ENCODE measurements around the gene KDM5C. TPM values are rescaled to one million over a fixed set of nuclear protein-coding genes. Genes with fewer than 3 reads are reported as not detected.

The KDM5C gene
- total and polyA plus RNA-seq, 2 experiments from 2014 or later, result 83.0 to 185 TPM

GRCh38 chrX:53247928-53248327 lies 22.9 kb upstream of the KDM5C start:
- Histone ChIP-seq H3K4me1 (ENCODE audit: low read depth) (no peaks in the 10 kb centered on the region), H3K9me3 (ENCODE audit: low read depth) (no peaks in the 10 kb centered on the region), H3K36me3 (no peaks in the 10 kb centered on the region), H3K27me3 (no peaks in the 10 kb centered on the region), H3K4me3 (no peak overlapping the region), H3K27ac (no peak overlapping the region)
- TF ChIP-seq, protein P1, sequence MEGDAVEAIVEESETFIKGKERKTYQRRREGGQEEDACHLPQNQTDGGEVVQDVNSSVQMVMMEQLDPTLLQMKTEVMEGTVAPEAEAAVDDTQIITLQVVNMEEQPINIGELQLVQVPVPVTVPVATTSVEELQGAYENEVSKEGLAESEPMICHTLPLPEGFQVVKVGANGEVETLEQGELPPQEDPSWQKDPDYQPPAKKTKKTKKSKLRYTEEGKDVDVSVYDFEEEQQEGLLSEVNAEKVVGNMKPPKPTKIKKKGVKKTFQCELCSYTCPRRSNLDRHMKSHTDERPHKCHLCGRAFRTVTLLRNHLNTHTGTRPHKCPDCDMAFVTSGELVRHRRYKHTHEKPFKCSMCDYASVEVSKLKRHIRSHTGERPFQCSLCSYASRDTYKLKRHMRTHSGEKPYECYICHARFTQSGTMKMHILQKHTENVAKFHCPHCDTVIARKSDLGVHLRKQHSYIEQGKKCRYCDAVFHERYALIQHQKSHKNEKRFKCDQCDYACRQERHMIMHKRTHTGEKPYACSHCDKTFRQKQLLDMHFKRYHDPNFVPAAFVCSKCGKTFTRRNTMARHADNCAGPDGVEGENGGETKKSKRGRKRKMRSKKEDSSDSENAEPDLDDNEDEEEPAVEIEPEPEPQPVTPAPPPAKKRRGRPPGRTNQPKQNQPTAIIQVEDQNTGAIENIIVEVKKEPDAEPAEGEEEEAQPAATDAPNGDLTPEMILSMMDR (IDR thresholded peaks at IDR 0.05; ENCODE audit: low read depth, low read length), result no peak
- no peak for DNase-seq (ENCODE audit: low read depth in 1 of 2, low spot score in 1 of 2)

GRCh38 chrX:53246231-53246630 lies 21.2 kb upstream of the KDM5C start:
- Histone ChIP-seq H3K9me3 (ENCODE audit: low read depth) (no peaks in the 10 kb centered on the region), H3K27ac (no peak overlapping the region), H3K4me1 (ENCODE audit: low read depth) (no peaks in the 10 kb centered on the region), H3K27me3 (no peaks in the 10 kb centered on the region), H3K4me3 (no peak overlapping the region), H3K36me3 (no peaks in the 10 kb centered on the region)
- TF ChIP-seq, protein P1 (IDR thresholded peaks at IDR 0.05; ENCODE audit: low read depth, low read length), result no peak
- no peak for DNase-seq (ENCODE audit: low read depth in 1 of 2, low spot score in 1 of 2)

DNA sequence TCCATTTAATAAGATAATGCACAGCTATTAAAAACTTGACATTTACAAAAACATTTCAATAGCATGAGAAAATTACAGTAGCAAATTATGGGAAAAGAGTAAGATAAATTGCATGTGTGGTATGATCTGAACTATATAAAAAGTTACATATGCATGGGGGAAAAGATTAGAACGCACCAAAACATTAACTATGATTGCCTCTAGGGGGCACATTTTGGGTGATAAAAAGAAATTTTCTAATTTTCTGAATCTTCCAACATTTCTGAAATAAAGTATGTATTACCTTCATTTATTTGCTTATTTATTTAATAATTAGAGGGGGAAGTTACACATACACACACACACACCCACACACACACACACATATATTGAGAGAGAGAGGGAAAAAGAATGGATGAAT lies 19.6 kb upstream of the KDM5C start:
- Histone ChIP-seq H3K4me1 (ENCODE audit: low read depth) (no peaks in the 10 kb centered on the region), H3K4me3 (no peak overlapping the region), H3K27ac (no peak overlapping the region), H3K27me3 (no peaks in the 10 kb centered on the region), H3K9me3 (ENCODE audit: low read depth) (no peaks in the 10 kb centered on the region), H3K36me3 (no peaks in the 10 kb centered on the region)
- DNase-seq (ENCODE audit: low read depth in 1 of 2, low spot score in 1 of 2), result no peak
- TF ChIP-seq, protein P1 (IDR thresholded peaks at IDR 0.05; ENCODE audit: low read depth, low read length), result peak; percentile 38

- TF ChIP-seq, protein P1 (IDR thresholded peaks at IDR 0.05; ENCODE audit: low read depth, low read length), result no peak
- Histone ChIP-seq H3K4me3 (no peak overlapping the region), H3K27ac (no peak overlapping the region), H3K9me3 (ENCODE audit: low read depth) (no peaks in the 10 kb centered on the region), H3K4me1 (ENCODE audit: low read depth) (no peaks in the 10 kb centered on the region), H3K27me3 (no peaks in the 10 kb centered on the region), H3K36me3 (no peaks in the 10 kb centered on the region)
- no peak for DNase-seq (ENCODE audit: low read depth in 1 of 2, low spot score in 1 of 2)
These were observed 17.3 kb upstream of the KDM5C start for GRCh38 chrX:53242310-53242709.

DNA sequence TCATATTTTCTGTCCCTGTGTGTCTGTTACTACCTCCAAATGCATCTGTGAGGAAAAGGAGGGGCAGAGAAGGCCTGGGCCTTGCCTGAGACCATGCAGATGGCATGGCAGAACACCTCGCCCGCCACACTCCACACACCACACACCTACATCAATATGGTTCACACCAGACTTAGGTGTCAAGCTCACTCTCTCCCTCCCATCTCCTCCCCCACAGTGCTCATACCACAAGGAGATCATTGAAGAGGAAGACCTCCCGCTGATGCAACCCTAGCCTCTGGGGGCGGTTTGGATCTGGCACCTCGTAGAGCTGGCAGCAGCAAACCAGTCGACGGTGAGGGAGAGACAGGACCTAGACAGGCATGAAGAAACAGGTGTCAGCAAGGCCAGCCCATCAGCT lies 16.6 kb upstream of the KDM5C start:
- no peaks in the 10 kb centered on the region for H3K4me1 ChIP-seq (ENCODE audit: low read depth)
- TF ChIP-seq, protein P1 (IDR thresholded peaks at IDR 0.05; ENCODE audit: low read depth, low read length), result no peak
- no peaks in the 10 kb centered on the region for H3K9me3 ChIP-seq (ENCODE audit: low read depth)
- H3K4me3 ChIP-seq, result no peak overlapping the region
- no peak overlapping the region for H3K27ac ChIP-seq
- no peaks in the 10 kb centered on the region for H3K36me3 ChIP-seq
- no peaks in the 10 kb centered on the region for H3K27me3 ChIP-seq
- no peak for DNase-seq (ENCODE audit: low read depth in 1 of 2, low spot score in 1 of 2)

DNA sequence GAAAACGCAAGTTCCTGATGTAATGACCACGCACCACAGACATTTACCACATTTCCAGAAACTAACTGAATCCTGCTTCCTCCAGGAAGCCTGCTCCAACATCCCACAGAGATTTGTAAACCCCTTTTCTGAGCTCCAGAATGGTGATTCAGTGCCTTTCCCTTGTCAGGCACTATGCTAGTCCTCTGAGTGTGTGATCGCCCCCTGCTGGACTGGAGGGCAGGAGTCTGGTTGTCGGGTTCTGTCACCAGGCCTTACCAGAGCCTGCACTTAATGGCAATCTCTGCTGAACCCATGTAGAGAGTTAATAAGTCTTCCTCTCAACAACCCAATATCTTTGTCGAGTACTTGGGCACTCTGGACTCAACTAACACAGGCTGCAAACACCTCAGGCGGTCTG lies 14.5 kb upstream of the KDM5C start:
- H3K4me3 ChIP-seq, result no peak overlapping the region
- no peaks in the 10 kb centered on the region for H3K27me3 ChIP-seq
- no peaks in the 10 kb centered on the region for H3K4me1 ChIP-seq (ENCODE audit: low read depth)
- no peaks in the 10 kb centered on the region for H3K9me3 ChIP-seq (ENCODE audit: low read depth)
- H3K36me3 ChIP-seq, result no peaks in the 10 kb centered on the region
- TF ChIP-seq, protein P1 (IDR thresholded peaks at IDR 0.05; ENCODE audit: low read depth, low read length), result no peak
- H3K27ac ChIP-seq, result no peak overlapping the region
- no peak for DNase-seq (ENCODE audit: low read depth in 1 of 2, low spot score in 1 of 2)

Measured in cardiac muscle cell (in vitro differentiated cells and primary cell).